GM18508 (cell line): ENCODE measurements around the gene ZNF423.
A peak's percentile ranks its signal among the peaks of the same experiment; 100 is the strongest.
"Not testable (repeated sequence)": the region's sequence is repeated elsewhere in the genome, so short reads cannot be mapped to it uniquely, and the experiment has no call there.

Experiments
- ATAC-seq: cut with Tn5 transposase; IDR thresholded peaks from one replicate; pipeline ENCODE4 v1.9.1; 2021; ENCODE audit warnings: moderate number of reproducible peaks; ENCODE audit not compliant: insufficient read depth, unreplicated experiment

Gene ZNF423

DNA sequence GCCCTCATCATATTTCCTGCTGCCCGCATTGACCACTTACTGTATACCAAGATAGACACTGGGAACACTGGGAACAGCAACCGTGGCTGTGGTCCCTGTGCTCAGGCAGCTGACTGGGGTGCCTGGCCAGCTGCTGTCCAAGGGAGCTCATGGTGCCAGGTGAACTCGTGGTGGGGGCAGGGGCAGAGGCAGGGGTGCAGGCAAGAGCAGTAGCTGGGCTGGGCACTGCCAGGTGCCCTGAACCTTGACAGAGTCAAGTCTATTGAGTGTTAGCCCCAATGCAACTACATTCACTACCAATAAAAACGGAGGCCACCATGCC lies 279.8 kb downstream of the ZNF423 start:
- ATAC-seq = no peak

DNA sequence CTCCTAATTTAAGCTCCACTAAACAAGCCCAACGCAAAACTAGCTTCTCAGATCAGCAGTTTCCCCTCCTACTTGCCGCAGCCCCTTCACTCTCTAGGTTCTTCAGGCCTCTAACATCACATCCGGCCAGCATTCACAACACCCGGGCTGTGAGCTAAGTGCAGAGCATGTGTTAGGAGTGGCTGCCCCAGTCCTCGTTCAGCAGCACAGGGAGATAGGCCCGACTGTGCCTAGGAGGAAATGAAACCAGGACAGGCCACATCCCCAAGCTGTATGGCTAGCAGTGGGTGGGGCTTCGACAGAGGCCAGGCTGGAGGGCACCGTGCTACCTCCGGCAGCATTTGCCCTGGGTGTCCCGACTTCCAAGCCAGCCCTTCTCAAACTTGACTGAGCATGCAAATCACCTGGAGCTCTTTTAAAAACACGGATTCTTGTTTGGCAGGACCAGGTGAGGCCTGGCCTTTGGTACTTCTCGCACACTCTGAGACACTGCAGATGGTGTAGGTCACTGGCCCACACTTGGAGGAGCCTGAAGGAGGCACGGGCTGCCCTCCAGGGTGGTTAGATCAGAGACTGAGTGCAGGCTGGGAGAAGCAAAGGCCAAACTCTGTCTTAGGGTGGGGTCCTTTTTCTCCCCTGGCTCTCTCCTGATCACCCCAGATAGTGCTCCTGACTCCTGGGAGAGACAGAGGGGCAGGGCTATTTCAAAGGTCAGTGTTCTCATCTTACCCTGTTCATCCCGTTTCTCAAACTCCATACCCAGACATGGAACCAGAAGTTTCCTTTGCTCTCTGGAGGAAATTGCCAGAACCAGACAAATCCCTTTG lies 280.4 kb downstream of the ZNF423 start:
- peak; percentile 95 for ATAC-seq

DNA sequence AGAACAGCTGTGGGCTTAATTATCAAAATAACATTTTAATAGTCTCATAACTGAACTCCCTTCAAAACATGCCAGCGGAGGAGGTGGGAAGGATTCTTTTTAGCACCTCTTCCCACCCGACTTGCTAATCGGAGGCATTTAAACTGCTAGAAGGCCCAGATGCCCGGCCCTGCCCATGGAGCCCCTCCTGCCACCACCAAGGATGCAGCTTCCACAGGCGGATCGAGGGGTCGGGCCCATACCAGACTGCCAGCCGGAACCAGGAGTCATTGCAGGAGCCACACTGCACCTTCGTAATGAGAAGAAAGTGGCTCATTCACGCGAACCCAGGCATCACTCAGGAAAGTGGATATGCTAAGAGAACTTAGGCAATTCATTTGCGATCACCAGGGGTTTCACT lies 281.1 kb downstream of the ZNF423 start:
- ATAC-seq = no peak

DNA sequence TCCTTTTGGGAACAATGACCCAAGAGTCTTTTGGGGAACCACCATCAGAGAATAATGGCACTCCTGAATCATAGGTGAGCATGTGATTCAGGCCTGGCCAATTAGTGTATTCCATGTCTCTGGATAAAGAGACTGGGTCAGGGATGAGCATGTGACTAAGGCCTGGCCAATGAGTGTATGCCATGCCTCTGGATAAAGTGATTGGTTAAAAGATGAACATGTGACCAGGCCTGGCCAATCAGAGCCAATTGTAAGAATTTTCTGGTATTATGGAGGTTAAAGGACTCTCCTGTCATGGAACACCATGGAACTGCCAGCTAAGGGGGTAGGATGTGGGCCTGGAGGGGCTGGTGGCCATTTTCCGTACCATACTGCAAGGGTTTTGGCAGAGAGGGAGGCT lies 288.0 kb downstream of the ZNF423 start:
- ATAC-seq = no peak

DNA sequence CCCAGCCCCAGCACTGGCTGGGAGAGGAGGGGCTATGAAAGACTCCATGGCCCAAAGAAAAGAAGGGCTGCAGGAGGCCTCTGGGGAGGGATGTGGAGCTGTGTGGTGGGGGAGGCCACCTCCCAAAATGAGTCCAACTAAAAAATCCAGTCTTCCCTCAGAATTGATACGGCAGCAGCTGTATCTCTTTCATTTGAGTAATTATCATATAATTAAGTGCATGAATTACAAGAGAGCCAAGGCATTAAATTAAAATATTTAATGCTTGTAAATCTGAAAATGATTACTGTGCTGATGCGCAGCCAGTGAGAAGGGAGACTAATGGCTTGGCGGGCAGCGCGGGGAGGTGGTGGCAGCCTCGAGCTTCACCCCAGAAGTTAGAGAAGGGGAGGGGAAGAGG lies 289.5 kb downstream of the ZNF423 start:
- no peak for ATAC-seq

DNA sequence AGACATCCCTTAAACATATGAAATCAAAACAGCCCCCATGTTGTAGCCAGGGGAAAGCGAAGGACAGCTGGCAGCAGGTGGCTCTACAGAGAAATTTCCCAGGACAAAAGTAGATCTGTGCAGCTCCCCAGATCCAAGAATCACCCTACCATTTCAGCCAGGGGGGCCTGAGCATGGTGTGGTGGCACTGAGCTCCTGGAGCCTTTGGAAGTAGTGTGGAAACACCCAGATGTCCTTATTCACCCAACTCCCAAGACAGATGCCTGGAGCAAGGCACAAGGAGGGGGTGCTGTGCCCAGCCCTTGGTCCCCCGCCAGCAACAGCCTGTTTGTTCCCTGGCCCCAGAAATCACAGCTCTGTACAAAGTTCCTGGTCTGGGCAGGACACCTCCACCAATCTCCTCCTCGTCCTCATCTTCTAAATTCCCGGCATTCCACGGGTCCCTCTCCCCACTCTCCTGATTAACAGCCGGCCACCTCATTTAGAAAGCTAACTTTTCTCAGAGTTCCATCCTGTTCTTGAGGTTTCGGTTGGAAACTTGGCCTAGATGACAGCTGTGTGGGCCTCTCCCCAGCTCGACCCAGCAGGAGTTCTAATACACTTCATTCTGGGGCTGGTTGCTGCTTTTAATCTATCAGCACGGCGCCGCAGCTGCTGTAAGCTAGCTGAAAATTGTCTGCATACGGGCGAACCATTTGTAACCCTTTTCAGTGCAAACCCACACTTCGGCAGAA lies 291.2 kb downstream of the ZNF423 start:
- no peak for ATAC-seq

DNA sequence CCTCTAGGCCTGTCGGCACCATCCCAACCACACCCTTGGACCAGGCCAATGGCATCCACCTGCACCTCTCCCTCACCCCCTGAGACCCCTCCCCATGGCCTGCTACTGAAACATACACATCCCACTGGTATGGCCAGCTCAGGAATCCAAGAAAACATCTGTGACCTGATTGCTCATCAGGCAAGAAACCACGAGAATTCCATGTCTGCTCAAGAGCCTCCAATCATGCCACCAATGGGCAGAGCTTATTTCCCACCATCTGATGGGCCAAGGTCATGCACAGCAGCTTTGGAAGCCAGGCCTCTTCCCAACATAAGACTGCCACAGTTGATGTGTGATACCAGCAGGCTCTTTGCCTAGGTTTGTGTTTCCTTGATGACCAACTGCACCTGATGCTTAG lies 292.2 kb downstream of the ZNF423 start:
- ATAC-seq = no peak

DNA sequence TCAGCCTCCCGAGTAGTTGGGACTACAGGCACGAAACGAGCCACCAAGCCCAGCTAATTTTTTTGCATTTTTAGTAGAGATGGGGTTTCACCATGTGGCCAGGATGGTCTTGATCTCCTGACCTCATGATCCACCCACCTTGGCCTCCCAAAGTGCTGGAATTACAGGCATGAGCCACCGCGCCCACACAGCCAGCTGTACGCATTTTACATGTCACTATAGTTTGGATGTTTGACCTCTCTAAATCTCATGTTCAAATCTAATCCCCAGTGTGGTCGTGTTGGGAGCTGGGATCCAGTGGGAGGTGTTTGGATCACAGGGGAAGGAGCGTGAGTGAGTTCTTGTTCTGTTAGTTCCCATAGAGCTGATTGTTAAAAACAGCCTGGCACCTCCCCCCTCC lies 293.0 kb downstream of the ZNF423 start:
- not testable (repeated sequence) for ATAC-seq

DNA sequence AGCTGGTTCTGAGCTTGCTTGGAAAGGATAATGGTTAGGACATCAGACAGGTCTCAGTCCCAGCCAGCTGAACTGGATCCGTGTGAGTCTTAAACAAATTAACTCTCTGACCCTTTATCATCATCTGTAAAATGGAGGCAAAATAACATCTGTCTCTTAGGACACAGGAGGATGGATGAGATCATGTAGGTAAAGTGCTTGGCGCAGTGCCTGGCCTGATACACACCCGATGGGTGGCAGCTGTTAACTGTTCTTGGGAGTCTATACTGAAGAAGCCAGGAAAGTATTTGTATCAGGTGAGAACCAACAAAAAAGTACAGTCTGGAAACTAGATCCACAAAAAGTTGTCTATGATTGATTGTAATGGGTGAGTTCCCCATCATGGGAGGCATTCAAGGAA lies 293.7 kb downstream of the ZNF423 start:
- ATAC-seq = no peak

DNA sequence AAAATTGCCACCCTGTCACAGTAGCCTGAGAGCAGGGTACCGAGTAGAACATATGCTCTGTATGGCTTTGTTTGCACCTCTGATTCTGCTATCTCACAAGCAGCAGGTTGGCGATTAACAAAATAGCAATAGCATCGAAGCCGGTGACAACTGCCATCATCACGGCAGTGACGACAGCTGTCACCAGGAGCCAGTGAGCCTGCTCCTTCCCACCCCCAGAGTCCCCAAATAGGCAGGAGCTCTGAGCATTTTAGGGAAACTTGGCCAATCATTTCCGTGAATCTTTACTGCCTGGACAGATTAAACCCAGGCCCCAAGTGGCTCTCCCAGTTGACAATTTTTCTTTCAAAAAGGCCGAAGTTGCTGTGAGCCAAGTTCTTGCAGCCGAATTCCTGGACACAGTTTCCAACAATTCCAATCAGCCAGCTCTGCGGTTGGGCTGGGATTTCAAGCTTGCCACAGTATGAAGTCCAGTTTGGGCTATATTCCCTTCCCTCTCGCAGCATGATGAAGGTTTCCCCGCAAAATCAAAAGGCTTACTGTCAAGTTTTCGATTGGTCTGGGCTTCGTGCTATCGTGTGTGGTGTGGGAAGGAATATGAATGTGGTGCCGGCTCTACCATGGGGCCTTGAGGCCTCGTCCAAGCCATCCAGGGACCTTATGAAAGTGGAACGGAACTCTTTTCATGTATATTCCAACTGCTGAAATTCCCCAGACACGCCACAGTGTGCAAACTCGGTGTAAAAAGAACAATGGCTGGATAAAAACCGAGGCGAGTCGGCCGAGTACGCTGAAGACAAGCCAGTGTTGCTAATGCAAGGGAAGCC lies 295.7 kb downstream of the ZNF423 start:
- no peak for ATAC-seq

DNA sequence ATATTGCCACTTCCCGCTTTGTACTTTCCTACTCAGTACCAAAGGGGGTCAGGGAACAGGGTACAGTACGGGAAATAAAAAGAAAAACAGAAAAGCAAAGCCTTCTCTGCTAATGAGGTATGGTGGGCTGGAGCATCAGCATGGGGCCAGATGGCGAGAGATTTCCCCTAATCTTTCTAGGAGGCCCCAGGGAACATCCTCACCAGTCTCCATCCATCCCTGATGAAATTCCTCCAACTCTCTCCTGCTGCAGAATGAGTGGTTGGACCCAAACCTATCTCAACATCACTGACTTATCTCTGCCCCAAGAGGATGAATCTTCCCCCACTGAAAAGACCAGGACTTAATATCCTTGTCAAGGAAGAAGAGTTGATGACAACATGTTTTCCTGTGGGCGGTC lies 296.7 kb downstream of the ZNF423 start:
- no peak for ATAC-seq

DNA sequence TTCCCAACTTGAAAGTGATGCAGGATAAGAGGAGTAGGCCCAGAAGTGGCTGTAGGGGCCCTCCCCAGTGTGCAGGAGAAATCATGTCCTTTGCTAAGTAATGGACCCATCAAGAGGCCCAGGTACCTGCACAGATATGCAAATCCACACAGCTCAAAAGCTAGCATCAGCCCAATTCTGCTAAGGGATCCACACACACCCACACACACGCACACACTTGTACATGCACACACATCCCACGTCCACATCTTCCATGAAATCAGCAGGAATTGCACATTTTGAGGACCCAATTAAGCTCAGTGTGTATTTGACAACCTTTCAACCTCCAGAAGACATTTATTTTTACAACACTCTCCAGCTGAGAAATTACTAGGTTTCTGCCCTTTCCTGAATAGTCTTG lies 297.5 kb downstream of the ZNF423 start:
- ATAC-seq = no peak

DNA sequence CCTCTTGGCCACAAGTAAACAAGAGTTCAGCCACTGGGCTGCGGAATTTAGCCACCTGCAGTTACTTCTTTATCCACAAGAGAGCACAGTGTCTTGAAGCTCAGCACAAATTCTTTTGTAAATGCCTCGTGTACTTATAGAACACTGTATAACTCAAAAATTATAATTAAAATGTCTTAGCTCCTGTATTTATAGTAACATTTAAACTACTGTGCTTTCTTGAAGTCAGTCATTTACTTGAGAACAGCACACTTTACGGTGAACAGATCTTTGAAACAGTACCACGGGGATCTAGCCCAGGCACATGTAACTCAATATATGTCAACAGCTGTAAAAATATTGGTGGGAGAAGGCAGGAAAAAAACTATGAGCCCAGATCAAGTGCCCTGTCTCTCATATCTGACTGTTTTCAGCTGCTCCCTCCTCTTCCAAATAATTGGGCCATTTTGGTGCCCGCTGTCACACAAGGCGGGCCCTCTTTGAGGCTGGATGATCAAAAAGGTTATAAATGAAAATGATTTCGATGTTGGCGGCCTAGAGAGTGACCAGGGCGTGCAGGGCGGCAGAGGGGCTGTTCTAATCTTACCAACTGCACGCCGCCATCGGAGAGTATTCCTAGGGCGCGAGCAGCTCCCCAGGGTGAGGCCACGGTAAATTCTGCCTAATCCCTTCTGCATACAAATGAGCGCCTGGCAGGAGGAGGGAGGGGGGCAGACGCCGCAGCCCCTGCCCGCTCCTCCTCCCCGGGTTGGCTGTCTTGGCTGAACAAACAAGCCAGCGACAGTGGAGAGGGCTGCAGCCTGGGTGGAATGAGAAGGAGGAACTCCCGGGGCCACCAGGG lies 299.1 kb downstream of the ZNF423 start:
- ATAC-seq = no peak

DNA sequence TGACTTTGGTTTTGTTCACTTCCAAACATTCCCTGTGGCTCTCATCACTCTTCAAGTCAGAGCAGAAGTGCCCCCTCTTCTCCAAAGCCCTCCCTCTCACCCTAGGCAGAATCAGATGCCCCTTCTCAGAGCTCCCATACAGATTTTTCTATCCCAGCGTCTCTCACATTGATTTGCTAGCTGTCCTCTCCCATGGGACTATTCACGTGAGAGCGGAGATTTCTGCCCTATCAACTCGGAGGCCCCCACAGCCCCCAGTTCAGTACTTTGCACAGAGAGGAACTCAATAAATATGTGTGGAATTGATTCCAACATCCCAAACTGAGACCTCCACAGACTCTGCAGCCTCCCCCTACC lies 299.7 kb downstream of the ZNF423 start:
- no peak for ATAC-seq

DNA sequence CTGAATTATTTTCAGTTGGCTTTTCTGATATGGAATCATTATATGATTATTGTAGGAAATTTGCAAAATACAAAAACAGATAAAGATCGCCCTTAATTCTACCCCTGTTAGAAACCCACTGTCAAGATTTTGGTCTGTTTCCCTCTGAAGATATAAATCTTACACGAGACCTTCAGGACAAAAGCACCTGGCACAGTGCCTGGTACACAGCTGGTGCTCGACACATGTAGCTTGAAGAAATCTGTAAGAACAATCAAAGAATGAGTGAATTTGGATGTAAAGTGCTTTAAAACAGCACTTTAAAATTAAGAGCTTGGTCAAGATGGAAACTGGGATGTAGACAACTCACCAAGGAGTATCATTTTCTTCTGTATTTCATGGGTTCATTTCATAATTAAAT lies 301.2 kb downstream of the ZNF423 start:
- no peak for ATAC-seq

DNA sequence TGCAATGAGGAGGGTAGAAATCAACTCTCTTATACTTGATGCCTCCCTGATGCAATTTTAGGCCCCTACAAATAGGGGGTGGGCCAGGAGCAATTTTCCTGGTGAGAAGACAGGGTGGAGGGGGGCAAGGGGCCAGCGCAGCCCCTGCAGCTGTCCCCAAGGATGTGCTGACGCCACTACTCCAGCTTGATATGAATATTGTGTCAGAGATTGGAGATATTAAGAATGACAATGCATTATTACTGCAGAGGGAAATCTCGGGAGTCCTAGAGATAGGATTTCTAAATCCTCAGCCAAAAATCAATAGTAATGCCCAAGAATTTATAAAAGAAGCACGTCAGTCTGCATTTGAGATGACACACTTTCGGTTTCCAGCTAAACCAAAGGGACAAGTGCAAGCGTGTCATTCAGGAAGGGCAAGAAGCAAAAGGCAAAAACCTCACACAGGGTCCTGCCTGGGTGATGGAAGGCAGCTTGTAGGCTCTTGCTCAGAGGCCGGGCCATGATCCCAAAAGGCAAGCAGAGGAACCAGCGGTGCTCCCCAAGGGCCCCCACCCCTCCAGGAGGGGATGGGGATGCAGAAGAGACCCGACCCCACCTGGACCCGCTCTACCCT lies 303.5 kb downstream of the ZNF423 start:
- no peak for ATAC-seq

DNA sequence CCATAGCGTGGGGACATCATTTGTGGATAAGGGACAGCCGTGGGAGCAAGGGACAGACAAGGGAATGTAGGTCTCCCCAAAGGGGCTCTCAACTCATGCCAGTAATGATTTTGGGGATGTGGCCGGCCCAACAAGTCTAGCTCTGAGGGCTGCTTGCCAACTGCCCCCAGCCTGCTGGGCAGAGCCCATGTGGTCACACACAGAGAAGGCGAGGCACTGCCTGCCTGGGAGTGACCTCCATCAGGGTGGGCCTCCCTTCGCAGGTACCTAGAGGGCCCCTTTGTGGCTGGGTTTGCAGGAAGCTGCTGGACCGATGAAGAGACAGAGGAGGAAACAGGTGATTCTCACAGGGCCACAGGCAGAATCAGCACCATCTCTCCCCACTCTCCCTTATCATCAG lies 305.2 kb downstream of the ZNF423 start:
- no peak for ATAC-seq

DNA sequence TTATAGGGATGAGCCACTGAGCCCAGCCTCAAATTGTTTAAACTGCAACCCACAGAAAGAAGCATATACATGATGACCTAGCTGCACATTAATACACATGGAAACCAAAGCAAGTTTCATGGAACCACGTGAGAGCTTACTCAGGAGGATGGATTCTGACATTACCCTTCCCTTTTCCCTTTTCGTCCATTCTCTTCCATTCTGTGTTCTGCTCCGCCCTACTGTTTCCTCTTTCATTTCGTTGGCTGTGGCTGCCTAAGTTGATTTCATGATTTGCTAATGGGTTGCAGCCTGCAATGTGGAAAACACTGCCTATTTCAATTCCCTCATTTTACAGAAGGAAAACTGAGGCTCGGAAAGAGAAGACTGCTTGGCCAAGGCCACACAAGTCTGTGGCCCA lies 305.8 kb downstream of the ZNF423 start:
- ATAC-seq = no peak

DNA sequence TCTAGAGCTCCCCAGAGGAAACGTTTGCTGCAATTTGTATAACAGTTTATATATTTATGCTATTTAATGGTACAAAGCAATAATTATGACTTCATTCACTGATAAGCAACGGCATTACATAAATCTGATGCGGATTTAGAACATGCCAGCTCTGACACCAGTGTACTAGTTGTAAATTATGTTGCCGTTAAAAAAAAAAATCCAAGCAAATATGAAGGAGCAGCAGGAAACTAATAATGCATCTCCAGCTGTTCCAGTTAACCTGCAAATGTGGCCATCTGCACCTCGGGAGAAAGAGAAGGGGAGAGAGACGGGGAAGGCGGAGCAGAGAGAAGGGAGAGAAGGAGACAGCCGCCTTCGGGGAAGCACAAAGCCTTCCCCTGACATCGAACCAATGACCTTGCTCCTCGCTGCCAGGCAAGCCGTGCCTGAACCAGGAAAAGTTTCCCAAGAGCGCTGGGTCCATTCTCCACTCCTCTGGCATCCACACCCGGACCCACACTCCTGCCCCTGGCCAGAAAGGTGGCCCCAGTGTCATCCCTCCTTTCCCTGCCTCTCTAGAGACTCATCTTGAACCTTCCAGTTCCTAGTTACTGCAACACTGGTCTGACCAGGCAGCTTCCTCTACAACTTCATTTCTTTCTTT lies 307.5 kb downstream of the ZNF423 start:
- ATAC-seq = no peak
